Activated CD8-positive, alpha-beta T cell treated with anti-CD3 and anti-CD28 coated beads, Interleukin-2, amount 10 ng/mL, durations not matched to agents 7 days and 5 days (primary cell): ENCODE measurements around the gene HELZ. TPM values are rescaled to one million over a fixed set of nuclear protein-coding genes. Genes with fewer than 3 reads are reported as not detected.
"Not testable (repeated sequence)": the region's sequence is repeated elsewhere in the genome, so short reads cannot be mapped to it uniquely, and the experiment has no call there.

Experiments used
- ATAC-seq: fragments of 150-1000 bp; cut with Tn5 transposase; one replicate; pipeline ENCODE4 v1.10.0; 2021; ENCODE audit warnings: moderate library complexity
- CTCF ChIA-PET: fragments of 350-600 bp; sonication (Branson Sonifier 250); formaldehyde crosslinking; loops from one replicate; lab custom pipeline; 2021; ENCODE audit warnings: antibody characterized with exemption; lab: Charles Lee
- POLR2A ChIA-PET: fragments of 350-600 bp; sonication (Branson Sonifier 250); formaldehyde crosslinking; loops from one replicate; lab custom pipeline; 2021; ENCODE audit warnings: antibody characterized with exemption; lab: Charles Lee
- DNase-seq: peaks from one replicate; pipeline ENCODE4 v3.0.0-alpha.2; 2020
- H3K27ac Mint-ChIP-seq: one replicate; pipeline ENCODE4 v1.8.0; 2021; ENCODE audit warnings: mild to moderate bottlenecking, mixed read lengths
- H3K27me3 Mint-ChIP-seq: one replicate; pipeline ENCODE4 v1.8.0; 2021; ENCODE audit warnings: low read depth, mixed read lengths
- H3K36me3 Mint-ChIP-seq: one replicate; pipeline ENCODE4 v1.8.0; 2021; ENCODE audit warnings: low read depth, mixed read lengths
- H3K4me1 Mint-ChIP-seq: one replicate; pipeline ENCODE4 v1.8.0; 2021; ENCODE audit warnings: low read depth, mixed read lengths
- H3K4me3 Mint-ChIP-seq: one replicate; pipeline ENCODE4 v1.8.0; 2021; ENCODE audit warnings: mild to moderate bottlenecking, mixed read lengths
- H3K9me3 Mint-ChIP-seq: one replicate; pipeline ENCODE4 v1.8.0; 2022; ENCODE audit warnings: mixed read lengths; ENCODE audit not compliant: insufficient read depth
- total RNA-seq, 2 experiments: library from RNA; stranded (reverse); gene quantifications; one replicate each; pipeline ENCODE4 v1.2.3, GENCODE V29; 2021

The HELZ gene
- total RNA-seq, 2 experiments from 2014 or later = 69.1 to 76.6 TPM

- Mint-ChIP-seq H3K9me3 (no peaks in the 10 kb centered on the region), H3K27me3 (no peaks in the 10 kb centered on the region), H3K27ac (no peak overlapping the region), H3K4me3 (no peak overlapping the region), H3K4me1 (no peaks in the 10 kb centered on the region), H3K36me3 (peaks cover 64% of the 10 kb centered on the region)
- DNase-seq = no peak
- ChIA-PET POLR2A (no interaction called here), CTCF (interaction anchor here (1.4 kb wide), 1 partner anchor 26 kb away, joined by 5 read pairs; no protein-coding TSS in a partner anchor)
- no peak for ATAC-seq
Measured at GRCh38 chr17:67107811-67108775, 136.9 kb downstream of the HELZ start.

- POLR2A ChIA-PET = interaction anchor here (0.7 kb wide), 1 partner anchor 1956 kb away, joined by 3 read pairs; no protein-coding TSS in a partner anchor
- CTCF ChIA-PET = no interaction called here
- H3K4me3 Mint-ChIP-seq = no peak overlapping the region
- no peaks in the 10 kb centered on the region for H3K27me3 Mint-ChIP-seq
- DNase-seq (no peak), ATAC-seq (no peak)
- H3K27ac Mint-ChIP-seq = no peak overlapping the region
- H3K9me3 Mint-ChIP-seq = no peaks in the 10 kb centered on the region
- H3K4me1 Mint-ChIP-seq = no peaks in the 10 kb centered on the region
- H3K36me3 Mint-ChIP-seq = peaks cover 62% of the 10 kb centered on the region
Measured at GRCh38 chr17:67107171-67107570, 137.8 kb downstream of the HELZ start.

- Mint-ChIP-seq H3K9me3 (no peaks in the 10 kb centered on the region), H3K4me3 (no peak overlapping the region), H3K36me3 (peaks cover 64% of the 10 kb centered on the region), H3K4me1 (peaks cover 1% of the 10 kb centered on the region), H3K27me3 (no peaks in the 10 kb centered on the region), H3K27ac (no peak overlapping the region)
- ATAC-seq (no peak), DNase-seq (no peak)
- ChIA-PET POLR2A (no interaction called here), CTCF (no interaction called here)
Measured at GRCh38 chr17:67105213-67105612, 139.8 kb downstream of the HELZ start.

GRCh38 chr17:67104641-67105040 is 140.4 kb downstream of the HELZ start:
- H3K4me1 Mint-ChIP-seq, POLR2A ChIA-PET, H3K4me3 Mint-ChIP-seq, DNase-seq, CTCF ChIA-PET, H3K27ac Mint-ChIP-seq, H3K27me3 Mint-ChIP-seq, H3K9me3 Mint-ChIP-seq, ATAC-seq: not testable (repeated sequence)
- peaks cover 64% of the 10 kb centered on the region for H3K36me3 Mint-ChIP-seq

- no peaks in the 10 kb centered on the region for H3K9me3 Mint-ChIP-seq
- no peak overlapping the region for H3K27ac Mint-ChIP-seq
- ATAC-seq (no peak), DNase-seq (no peak)
- H3K4me1 Mint-ChIP-seq = peaks cover 8% of the 10 kb centered on the region
- ChIA-PET CTCF (no interaction called here), POLR2A (interaction anchor here (0.6 kb wide), 1 partner anchor 16 kb away, joined by 3 read pairs; no protein-coding TSS in a partner anchor)
- no peaks in the 10 kb centered on the region for H3K27me3 Mint-ChIP-seq
- H3K4me3 Mint-ChIP-seq = no peak overlapping the region
- H3K36me3 Mint-ChIP-seq = peaks cover 43% of the 10 kb centered on the region
Measured at GRCh38 chr17:67098006-67098405, 147.0 kb downstream of the HELZ start.

- ATAC-seq = no peak
- POLR2A ChIA-PET = interaction anchor here (0.8 kb wide), 1 partner anchor 759 kb away, joined by 4 read pairs; no protein-coding TSS in a partner anchor
- Mint-ChIP-seq H3K36me3 (peaks cover 43% of the 10 kb centered on the region), H3K27me3 (no peaks in the 10 kb centered on the region), H3K9me3 (no peaks in the 10 kb centered on the region), H3K4me3 (no peak overlapping the region), H3K27ac (no peak overlapping the region), H3K4me1 (peaks cover 8% of the 10 kb centered on the region)
- DNase-seq = no peak
- CTCF ChIA-PET = interaction anchor here (1.6 kb wide), 1 partner anchor 14 kb away, joined by 5 read pairs; no protein-coding TSS in a partner anchor
Measured at GRCh38 chr17:67096609-67097008, 148.4 kb downstream of the HELZ start.

GRCh38 chr17:67095803-67096202 is 149.2 kb downstream of the HELZ start:
- ChIA-PET CTCF (interaction anchor here (1.6 kb wide), 1 partner anchor 14 kb away, joined by 5 read pairs; no protein-coding TSS in a partner anchor), POLR2A (no interaction called here)
- Mint-ChIP-seq H3K4me3 (no peak overlapping the region), H3K4me1 (peaks cover 8% of the 10 kb centered on the region), H3K36me3 (peaks cover 40% of the 10 kb centered on the region), H3K9me3 (no peaks in the 10 kb centered on the region), H3K27ac (no peak overlapping the region), H3K27me3 (no peaks in the 10 kb centered on the region)
- no peak for DNase-seq
- no peak for ATAC-seq

GRCh38 chr17:67095291-67095690 is 149.7 kb downstream of the HELZ start:
- H3K9me3 Mint-ChIP-seq, H3K27ac Mint-ChIP-seq, ATAC-seq, H3K4me3 Mint-ChIP-seq, CTCF ChIA-PET, H3K4me1 Mint-ChIP-seq, H3K27me3 Mint-ChIP-seq, POLR2A ChIA-PET, DNase-seq: not testable (repeated sequence)
- peaks cover 42% of the 10 kb centered on the region for H3K36me3 Mint-ChIP-seq

GRCh38 chr17:67093348-67093747 is 151.6 kb downstream of the HELZ start:
- H3K4me1 Mint-ChIP-seq = peaks cover 7% of the 10 kb centered on the region
- ATAC-seq = no peak
- H3K36me3 Mint-ChIP-seq = peaks cover 48% of the 10 kb centered on the region
- CTCF ChIA-PET = interaction anchor here (1.5 kb wide), 1 partner anchor 11 kb away, joined by 5 read pairs; no protein-coding TSS in a partner anchor
- no peaks in the 10 kb centered on the region for H3K27me3 Mint-ChIP-seq
- POLR2A ChIA-PET = no interaction called here
- DNase-seq = no peak
- H3K9me3 Mint-ChIP-seq = no peaks in the 10 kb centered on the region
- no peak overlapping the region for H3K27ac Mint-ChIP-seq
- H3K4me3 Mint-ChIP-seq = no peak overlapping the region

- H3K4me1 Mint-ChIP-seq, H3K4me3 Mint-ChIP-seq, H3K27me3 Mint-ChIP-seq, H3K27ac Mint-ChIP-seq, POLR2A ChIA-PET, ATAC-seq, H3K9me3 Mint-ChIP-seq, DNase-seq: not testable (repeated sequence)
- H3K36me3 Mint-ChIP-seq = peaks cover 48% of the 10 kb centered on the region
- CTCF ChIA-PET = interaction anchor here (1.5 kb wide), 1 partner anchor 11 kb away, joined by 5 read pairs; no protein-coding TSS in a partner anchor
Measured at GRCh38 chr17:67092710-67093109, 152.3 kb downstream of the HELZ start.

- Mint-ChIP-seq H3K9me3 (no peaks in the 10 kb centered on the region), H3K27ac (no peak overlapping the region), H3K36me3 (peaks cover 49% of the 10 kb centered on the region), H3K4me1 (peaks cover 7% of the 10 kb centered on the region), H3K4me3 (no peak overlapping the region), H3K27me3 (no peaks in the 10 kb centered on the region)
- ChIA-PET POLR2A (no interaction called here), CTCF (no interaction called here)
- ATAC-seq (no peak), DNase-seq (no peak)
Measured at GRCh38 chr17:67092291-67092690, 152.7 kb downstream of the HELZ start.

GRCh38 chr17:67090341-67090740 is 154.7 kb downstream of the HELZ start:
- ChIA-PET CTCF (no interaction called here), POLR2A (no interaction called here)
- no peak for DNase-seq
- Mint-ChIP-seq H3K36me3 (peaks cover 50% of the 10 kb centered on the region), H3K27me3 (no peaks in the 10 kb centered on the region), H3K9me3 (no peaks in the 10 kb centered on the region), H3K4me1 (peaks cover 7% of the 10 kb centered on the region), H3K27ac (no peak overlapping the region), H3K4me3 (no peak overlapping the region)
- ATAC-seq = no peak
